CD4-positive, alpha-beta T cell (primary cell): ENCODE measurements around the gene KDM3B. TPM values are rescaled to one million over a fixed set of nuclear protein-coding genes. Genes with fewer than 3 reads are reported as not detected.
A peak's percentile ranks its signal among the peaks of the same experiment; 100 is the strongest.

Experiments used
- ATAC-seq: fragments of 200-7000 bp; cut with Tn5 transposase; one replicate; pipeline ENCODE4 v1.10.0; 2022; ENCODE audit warnings: mild to moderate bottlenecking; ENCODE audit not compliant: poor library complexity
- CTCF ChIA-PET: fragments of 350-600 bp; sonication (Branson Sonifier 250); formaldehyde crosslinking; loops from one replicate; lab custom pipeline; 2021; ENCODE audit warnings: antibody characterized with exemption, inconsistent platforms; lab: Charles Lee
- POLR2A ChIA-PET: fragments of 350-600 bp; sonication (Branson Sonifier 250); formaldehyde crosslinking; loops from one replicate; lab custom pipeline; 2021; ENCODE audit warnings: antibody characterized with exemption, inconsistent platforms; lab: Charles Lee
- DNase-seq, 14 experiments: peaks; one replicate each; pipeline ENCODE4 v3.0.0-alpha.2; 2013 to 2020; ENCODE audit warnings: mixed read lengths in 2 of 14
- H3K27ac ChIP-seq, 2 donors: one replicate each; pipeline versions ENCODE4 v1.5.1 to v1.7.0; 2013; ENCODE audit warnings: low read length in 2 of 2, low read depth in 1 of 2, mild to moderate bottlenecking in 1 of 2
- H3K27me3 ChIP-seq, 2 experiments: 1 replicate in 1 of 2; 2 replicates in 1 of 2; pipeline versions ENCODE4 v1.6.1 to v1.7.0; 2013; ENCODE audit warnings: low read length in 2 of 2, control low read depth in 1 of 2, mild to moderate bottlenecking in 1 of 2, moderate library complexity in 1 of 2; ENCODE audit not compliant: insufficient read depth in 2 of 2, control insufficient read depth in 1 of 2
- H3K36me3 ChIP-seq: one replicate; pipeline ENCODE4 v1.6.1; 2013; ENCODE audit warnings: low read length, control low read depth; ENCODE audit not compliant: insufficient read depth
- H3K4me1 ChIP-seq: one replicate; pipeline ENCODE4 v1.6.1; 2013; ENCODE audit warnings: low read length, control low read depth; ENCODE audit not compliant: insufficient read depth
- H3K4me3 ChIP-seq: one replicate; pipeline ENCODE4 v1.5.1; 2013; ENCODE audit warnings: mild to moderate bottlenecking, low read length, moderate library complexity
- H3K9me3 ChIP-seq, 2 experiments: 1 replicate in 1 of 2; 2 replicates in 1 of 2; pipeline versions ENCODE4 v1.6.1 to v1.7.0; 2013; ENCODE audit warnings: low read length in 2 of 2, mild to moderate bottlenecking in 2 of 2, control low read depth in 1 of 2, moderate library complexity in 1 of 2; ENCODE audit not compliant: control insufficient read depth in 1 of 2, insufficient read depth in 1 of 2
- H3K27ac Mint-ChIP-seq: one replicate; pipeline ENCODE4 v1.8.0; 2020; ENCODE audit warnings: mixed read lengths
- H3K27me3 Mint-ChIP-seq: one replicate; pipeline ENCODE4 v1.8.0; 2021; ENCODE audit warnings: mixed read lengths
- H3K36me3 Mint-ChIP-seq: one replicate; pipeline ENCODE4 v1.8.0; 2021; ENCODE audit warnings: low read depth, mixed read lengths
- H3K4me1 Mint-ChIP-seq: one replicate; pipeline ENCODE4 v1.8.0; 2021; ENCODE audit warnings: low read depth, mixed read lengths
- H3K4me3 Mint-ChIP-seq: one replicate; pipeline ENCODE4 v1.8.0; 2020; ENCODE audit warnings: mild to moderate bottlenecking, mixed read lengths
- H3K9me3 Mint-ChIP-seq: one replicate; pipeline ENCODE4 v1.8.0; 2020; ENCODE audit warnings: mixed read lengths
- intact Hi-C, 2 experiments: fragments of 100-400 bp; cut with DNase I in 1 of 2; cut with micrococcal nuclease in 1 of 2; formaldehyde crosslinking; loops; one replicate each; pipeline versions ENCODE4 v1.15.1 to v1.9.0; 2023 to 2025; cut with DNase I, micrococcal nuclease
- total RNA-seq, 174 experiments: library from RNA in 2 of 174; stranded (reverse) in 2 of 174; gene quantifications; one replicate each; pipeline ENCODE4 v1.2.3 and lab custom pipeline; 2021 to 2026
- TF ChIP-seq, protein P1 (sequence below): fragments of 200-600 bp; IDR thresholded peaks from one replicate; pipeline ENCODE4 v1.8.0; 2022; ENCODE audit warnings: antibody characterized with exemption, mild to moderate bottlenecking

The KDM3B gene
- total RNA-seq, 2 experiments from 2014 or later = 59.5 to 66.0 TPM

DNA sequence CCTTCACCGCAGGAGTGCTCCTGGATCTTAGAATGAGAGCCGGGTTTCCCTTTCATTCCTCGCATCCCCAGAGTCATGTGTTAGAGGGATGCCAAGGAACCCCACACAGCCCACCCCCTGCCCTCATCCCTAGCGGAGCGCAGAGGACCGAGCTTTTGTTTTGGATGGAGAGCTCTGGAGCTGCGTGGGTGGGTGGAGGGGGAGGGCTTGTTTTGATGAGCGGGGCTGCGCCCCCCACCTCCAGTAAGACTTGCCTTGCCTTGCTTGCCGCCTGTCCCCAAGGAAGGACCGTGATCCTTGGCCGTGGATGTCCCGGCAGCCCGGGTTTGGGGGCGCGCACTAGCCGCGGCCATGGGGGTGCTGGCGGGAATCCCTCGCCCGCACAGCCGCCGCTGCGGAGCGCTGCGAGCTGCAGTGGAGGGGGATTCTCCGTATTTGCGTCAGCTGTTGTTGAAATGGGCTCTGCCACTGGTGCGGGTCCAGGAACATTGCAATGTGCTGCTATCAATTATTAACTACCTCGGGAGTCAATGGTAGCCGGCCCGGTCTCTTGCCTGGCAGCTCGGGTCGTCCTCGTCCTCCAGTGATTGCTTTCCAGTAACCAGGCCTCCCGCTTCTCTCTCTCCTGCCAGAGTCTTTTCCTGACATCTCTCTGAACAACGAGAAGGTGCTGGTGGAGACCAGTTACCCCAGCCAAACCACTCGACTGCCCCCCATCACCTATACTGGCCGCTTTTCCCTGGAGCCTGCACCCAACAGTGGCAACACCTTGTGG, 113.8 kb downstream of the KDM3B start:
- TF ChIP-seq, protein P1, sequence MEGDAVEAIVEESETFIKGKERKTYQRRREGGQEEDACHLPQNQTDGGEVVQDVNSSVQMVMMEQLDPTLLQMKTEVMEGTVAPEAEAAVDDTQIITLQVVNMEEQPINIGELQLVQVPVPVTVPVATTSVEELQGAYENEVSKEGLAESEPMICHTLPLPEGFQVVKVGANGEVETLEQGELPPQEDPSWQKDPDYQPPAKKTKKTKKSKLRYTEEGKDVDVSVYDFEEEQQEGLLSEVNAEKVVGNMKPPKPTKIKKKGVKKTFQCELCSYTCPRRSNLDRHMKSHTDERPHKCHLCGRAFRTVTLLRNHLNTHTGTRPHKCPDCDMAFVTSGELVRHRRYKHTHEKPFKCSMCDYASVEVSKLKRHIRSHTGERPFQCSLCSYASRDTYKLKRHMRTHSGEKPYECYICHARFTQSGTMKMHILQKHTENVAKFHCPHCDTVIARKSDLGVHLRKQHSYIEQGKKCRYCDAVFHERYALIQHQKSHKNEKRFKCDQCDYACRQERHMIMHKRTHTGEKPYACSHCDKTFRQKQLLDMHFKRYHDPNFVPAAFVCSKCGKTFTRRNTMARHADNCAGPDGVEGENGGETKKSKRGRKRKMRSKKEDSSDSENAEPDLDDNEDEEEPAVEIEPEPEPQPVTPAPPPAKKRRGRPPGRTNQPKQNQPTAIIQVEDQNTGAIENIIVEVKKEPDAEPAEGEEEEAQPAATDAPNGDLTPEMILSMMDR = no peak
- Mint-ChIP-seq H3K36me3 (peaks cover 20% of the 10 kb centered on the region), H3K27me3 (no peaks in the 10 kb centered on the region), H3K4me1 (peaks cover 27% of the 10 kb centered on the region), H3K27ac (peak overlapping the region; percentile 93), H3K4me3 (peak overlapping the region; percentile 96), H3K9me3 (no peaks in the 10 kb centered on the region)
- Histone ChIP-seq H3K27ac (no peak overlapping the region), H3K9me3 (no peaks in the 10 kb centered on the region), H3K27me3 (no peaks in the 10 kb centered on the region), H3K4me3 (peak overlapping the region; percentile 60), H3K36me3 (peaks cover 9% of the 10 kb centered on the region), H3K4me1 (peaks cover 47% of the 10 kb centered on the region)
- ATAC-seq (no peak), DNase-seq (peak in 2 of 14 experiments; percentile 57 to 58)
- intact Hi-C loops = loop anchor here in 1 of 2 experiments (1.0 to 10.0 kb wide), 3 partner anchors 25 to 938 kb away; partner anchors contain the start of genes HSPA9 and SPATA24
- ChIA-PET CTCF (interaction anchor here (0.5 to 4.7 kb wide), 8 partner anchors 16 to 82 kb away, joined by 3 to 38 read pairs (median 10); partner anchors contain the start of gene ETF1), POLR2A (interaction anchor here (0.5 to 4.0 kb wide), 10 partner anchors 28 to 828 kb away, joined by 3 to 59 read pairs (median 6); partner anchors contain the start of genes CDC23, CDC25C, ETF1 and HSPA9)

DNA sequence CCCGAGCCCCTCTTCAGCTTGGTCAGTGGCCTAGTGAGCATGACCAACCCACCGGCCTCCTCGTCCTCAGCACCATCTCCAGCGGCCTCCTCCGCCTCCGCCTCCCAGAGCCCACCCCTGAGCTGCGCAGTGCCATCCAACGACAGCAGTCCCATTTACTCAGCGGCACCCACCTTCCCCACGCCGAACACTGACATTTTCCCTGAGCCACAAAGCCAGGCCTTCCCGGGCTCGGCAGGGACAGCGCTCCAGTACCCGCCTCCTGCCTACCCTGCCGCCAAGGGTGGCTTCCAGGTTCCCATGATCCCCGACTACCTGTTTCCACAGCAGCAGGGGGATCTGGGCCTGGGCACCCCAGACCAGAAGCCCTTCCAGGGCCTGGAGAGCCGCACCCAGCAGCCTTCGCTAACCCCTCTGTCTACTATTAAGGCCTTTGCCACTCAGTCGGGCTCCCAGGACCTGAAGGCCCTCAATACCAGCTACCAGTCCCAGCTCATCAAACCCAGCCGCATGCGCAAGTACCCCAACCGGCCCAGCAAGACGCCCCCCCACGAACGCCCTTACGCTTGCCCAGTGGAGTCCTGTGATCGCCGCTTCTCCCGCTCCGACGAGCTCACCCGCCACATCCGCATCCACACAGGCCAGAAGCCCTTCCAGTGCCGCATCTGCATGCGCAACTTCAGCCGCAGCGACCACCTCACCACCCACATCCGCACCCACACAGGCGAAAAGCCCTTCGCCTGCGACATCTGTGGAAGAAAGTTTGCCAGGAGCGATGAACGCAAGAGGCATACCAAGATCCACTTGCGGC, 114.6 kb downstream of the KDM3B start:
- H3K36me3 ChIP-seq = peaks cover 9% of the 10 kb centered on the region
- intact Hi-C loops = loop anchor here in 1 of 2 experiments (1.0 to 10.0 kb wide), 3 partner anchors 24 to 938 kb away; partner anchors contain the start of genes HSPA9 and SPATA24
- H3K4me3 ChIP-seq = peak overlapping the region; percentile 60
- peaks cover 47% of the 10 kb centered on the region for H3K4me1 ChIP-seq
- Mint-ChIP-seq H3K27me3 (no peaks in the 10 kb centered on the region), H3K36me3 (peaks cover 20% of the 10 kb centered on the region), H3K4me3 (peak overlapping the region; percentile 96), H3K9me3 (no peaks in the 10 kb centered on the region), H3K4me1 (peaks cover 26% of the 10 kb centered on the region), H3K27ac (peak overlapping the region; percentile 79)
- no peaks in the 10 kb centered on the region for H3K9me3 ChIP-seq
- TF ChIP-seq, protein P1 = no peak
- CTCF ChIA-PET = interaction anchor here (0.5 to 4.7 kb wide), 4 partner anchors 17 to 81 kb away, joined by 3 to 38 read pairs (median 18); no protein-coding TSS in a partner anchor
- H3K27ac ChIP-seq = no peak overlapping the region
- ATAC-seq (no peak), DNase-seq (no peak)
- no peaks in the 10 kb centered on the region for H3K27me3 ChIP-seq
- POLR2A ChIA-PET = no interaction called here

DNA sequence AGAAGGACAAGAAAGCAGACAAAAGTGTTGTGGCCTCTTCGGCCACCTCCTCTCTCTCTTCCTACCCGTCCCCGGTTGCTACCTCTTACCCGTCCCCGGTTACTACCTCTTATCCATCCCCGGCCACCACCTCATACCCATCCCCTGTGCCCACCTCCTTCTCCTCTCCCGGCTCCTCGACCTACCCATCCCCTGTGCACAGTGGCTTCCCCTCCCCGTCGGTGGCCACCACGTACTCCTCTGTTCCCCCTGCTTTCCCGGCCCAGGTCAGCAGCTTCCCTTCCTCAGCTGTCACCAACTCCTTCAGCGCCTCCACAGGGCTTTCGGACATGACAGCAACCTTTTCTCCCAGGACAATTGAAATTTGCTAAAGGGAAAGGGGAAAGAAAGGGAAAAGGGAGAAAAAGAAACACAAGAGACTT, 115.2 kb downstream of the KDM3B start:
- ChIA-PET POLR2A (no interaction called here), CTCF (no interaction called here)
- Histone ChIP-seq H3K4me3 (no peak overlapping the region), H3K27ac (no peak overlapping the region), H3K27me3 (no peaks in the 10 kb centered on the region), H3K4me1 (peaks cover 47% of the 10 kb centered on the region), H3K9me3 (no peaks in the 10 kb centered on the region), H3K36me3 (peaks cover 9% of the 10 kb centered on the region)
- DNase-seq (no peak), ATAC-seq (no peak)
- TF ChIP-seq, protein P1 = no peak
- intact Hi-C loops = loop anchor here in 1 of 2 experiments (10.0 kb wide), 2 partner anchors 107 to 937 kb away; partner anchors contain the start of genes HSPA9 and SPATA24
- H3K36me3 Mint-ChIP-seq = peaks cover 20% of the 10 kb centered on the region
- H3K4me3 Mint-ChIP-seq = peak overlapping the region; percentile 96
- H3K9me3 Mint-ChIP-seq = no peaks in the 10 kb centered on the region
- H3K27ac Mint-ChIP-seq = peak overlapping the region; percentile 79
- H3K27me3 Mint-ChIP-seq = no peaks in the 10 kb centered on the region
- H3K4me1 Mint-ChIP-seq = peaks cover 26% of the 10 kb centered on the region
